Measurements from ENCODE around the gene GPR146.

- TF ChIP-seq AFF4 (CRISPR knock-in tag; IDR thresholded peaks at IDR 0.05; ENCODE audit: borderline replicate concordance) (no peak), ZSCAN18 (CRISPR knock-in tag; IDR thresholded peaks at IDR 0.05) (no peak)
Observed at GRCh38 chr7:1013581-1013980, 30.8 kb upstream of the GPR146 start.
